GM18498 (cell line): ENCODE data around the gene BIVM.
A peak's percentile ranks its signal among the peaks of the same experiment; 100 is the strongest.

ENCODE experiments used
- ATAC-seq: cut with Tn5 transposase; IDR thresholded peaks from one replicate; pipeline ENCODE4 v1.9.1; 2021; ENCODE audit warnings: mild to moderate bottlenecking, moderate library complexity; ENCODE audit not compliant: unreplicated experiment

The BIVM gene

DNA sequence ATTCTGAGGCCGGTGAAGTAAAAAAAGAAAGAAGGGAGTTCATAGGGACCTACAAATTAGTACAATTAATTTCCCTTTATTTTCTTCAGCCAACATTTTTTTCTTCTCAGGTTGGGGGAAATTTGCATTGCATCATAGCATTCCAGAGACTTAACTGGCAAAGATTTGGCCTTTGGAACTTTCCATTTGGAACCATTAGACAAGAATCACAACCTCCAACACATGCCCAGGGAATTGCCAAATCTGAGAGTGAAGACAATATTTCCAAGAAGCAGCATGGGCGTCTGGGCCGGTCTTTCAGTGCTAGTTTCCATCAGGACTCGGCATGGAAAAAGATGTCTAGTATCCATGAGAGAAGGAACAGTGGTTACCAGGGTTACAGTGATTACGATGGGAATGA lies 40.5 kb downstream of the BIVM start:
- ATAC-seq = no peak

DNA sequence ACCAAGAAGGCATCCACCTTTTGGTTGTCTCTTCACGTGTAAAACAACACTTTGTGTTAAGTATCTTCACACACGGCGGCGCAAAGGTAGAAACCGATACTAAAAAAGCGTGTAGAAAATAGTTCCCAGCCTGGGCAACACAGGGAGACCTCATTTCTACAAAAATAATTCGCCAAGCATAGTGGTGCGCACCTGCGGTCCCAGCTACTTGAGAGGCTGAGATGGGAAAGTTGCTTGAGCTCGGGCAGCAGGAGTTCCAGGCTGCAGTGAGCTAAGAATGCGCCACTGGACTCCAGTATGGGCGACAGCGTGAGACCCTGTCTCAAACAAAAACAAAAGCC lies 46.3 kb downstream of the BIVM start:
- ATAC-seq = peak; percentile 28

DNA sequence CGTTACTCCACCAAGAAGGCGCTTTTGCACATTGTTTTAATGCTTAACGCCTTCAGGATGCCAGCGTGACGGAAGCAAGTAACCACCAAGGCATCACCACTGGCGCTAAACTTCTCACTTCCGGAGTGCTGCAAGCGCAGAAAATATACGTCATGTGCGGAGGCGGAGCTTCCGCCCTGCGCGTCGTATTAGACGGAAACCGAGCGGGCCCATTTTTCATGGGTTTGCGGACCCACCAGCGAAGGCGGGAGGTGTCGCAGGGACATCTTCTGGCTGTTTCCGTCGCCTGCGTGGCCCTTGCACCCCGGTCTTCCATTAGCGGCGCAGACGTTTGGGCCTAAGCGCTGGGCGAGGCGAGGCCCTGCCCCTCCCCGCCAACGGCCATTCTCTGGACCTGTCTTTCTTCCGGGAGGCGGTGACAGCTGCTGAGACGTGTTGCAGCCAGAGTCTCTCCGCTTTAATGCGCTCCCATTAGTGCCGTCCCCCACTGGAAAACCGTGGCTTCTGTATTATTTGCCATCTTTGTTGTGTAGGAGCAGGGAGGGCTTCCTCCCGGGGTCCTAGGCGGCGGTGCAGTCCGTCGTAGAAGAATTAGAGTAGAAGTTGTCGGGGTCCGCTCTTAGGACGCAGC lies 46.8 kb downstream of the BIVM start, which contains the start of gene ERCC5:
TSS of gene ERCC5 (plus strand) at position 403 of the 631 bp plus-strand sequence. CDS start 235 bp downstream, outside the sequence.
- peak; percentile 83 for ATAC-seq

DNA sequence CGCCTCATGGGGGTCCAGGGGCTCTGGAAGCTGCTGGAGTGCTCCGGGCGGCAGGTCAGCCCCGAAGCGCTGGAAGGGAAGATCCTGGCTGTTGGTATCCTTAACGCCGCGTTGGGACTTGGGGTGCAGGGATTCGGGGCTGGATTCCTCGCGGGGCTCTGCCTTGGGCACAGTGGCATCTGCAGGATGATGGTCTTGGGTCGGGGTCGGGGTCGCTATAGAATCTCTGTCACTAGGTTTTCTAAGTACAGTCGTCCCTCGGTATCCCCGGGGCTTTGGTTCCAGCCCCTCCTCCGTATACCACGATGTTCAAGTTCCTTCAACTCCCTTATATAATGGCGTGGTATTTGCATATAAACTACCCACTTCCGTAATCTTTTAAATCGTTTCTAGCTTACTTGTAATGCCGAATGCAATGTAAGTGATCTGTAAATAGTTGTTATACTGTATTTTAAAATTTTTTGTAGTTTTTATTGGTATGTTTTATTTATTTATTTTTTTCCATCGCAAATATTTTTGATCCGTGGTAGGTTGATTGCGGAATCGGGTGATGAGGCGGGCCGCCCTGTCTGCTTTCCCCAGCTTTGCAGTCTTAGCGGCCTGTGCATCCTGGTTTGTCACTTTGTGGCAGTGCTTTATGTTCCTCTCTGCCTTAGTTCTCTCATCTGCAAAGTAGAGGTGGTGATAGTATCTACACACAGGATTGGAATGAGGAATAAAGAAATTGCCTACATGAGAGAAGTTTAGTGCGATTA lies 47.5 kb downstream of the BIVM start:
- ATAC-seq = peak; percentile 45

DNA sequence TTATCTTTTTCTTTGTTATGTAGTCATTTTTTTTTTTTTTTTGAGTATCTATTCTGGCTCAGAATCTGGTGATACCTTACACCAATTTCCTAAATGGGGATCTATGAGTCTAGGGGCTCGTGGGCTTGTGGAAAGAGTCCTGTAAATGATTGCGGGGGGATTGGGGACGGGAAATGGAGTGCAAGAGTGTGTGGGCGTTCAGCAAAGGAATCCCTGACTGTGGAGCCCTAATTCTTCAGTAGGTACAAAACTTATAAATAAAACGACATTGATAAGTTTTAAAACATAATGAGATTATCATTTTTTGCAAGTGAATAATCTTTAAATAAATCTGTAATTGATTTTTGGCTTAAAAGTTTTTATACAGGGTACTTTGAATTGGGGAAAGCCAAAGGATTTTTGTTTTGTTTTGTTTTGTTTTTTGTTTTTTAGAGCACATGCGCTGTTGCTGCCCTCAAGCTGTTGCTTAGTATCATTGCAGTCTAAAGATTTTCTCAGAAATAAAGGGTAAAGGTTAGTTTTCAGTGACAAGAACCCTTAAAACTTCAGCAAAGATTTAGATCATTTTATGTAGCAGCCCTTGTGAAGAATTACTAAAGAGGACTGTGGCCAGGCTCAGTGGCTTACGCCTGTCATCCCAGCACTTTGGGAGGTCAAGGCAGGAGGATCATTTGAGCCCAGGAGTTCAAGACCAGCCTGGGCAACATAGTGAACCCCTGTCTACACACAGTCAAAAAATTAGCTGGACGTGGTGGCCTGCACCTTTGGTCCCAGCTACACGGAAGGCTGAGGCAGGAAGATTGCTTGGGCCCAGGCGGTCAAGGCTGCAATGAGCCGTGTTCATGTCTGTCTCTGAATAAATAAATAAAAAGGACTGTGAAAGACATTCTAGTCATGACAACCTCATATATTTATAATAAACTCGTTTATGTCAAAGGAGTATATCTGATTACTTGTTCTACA lies 48.6 kb downstream of the BIVM start:
- no peak for ATAC-seq

DNA sequence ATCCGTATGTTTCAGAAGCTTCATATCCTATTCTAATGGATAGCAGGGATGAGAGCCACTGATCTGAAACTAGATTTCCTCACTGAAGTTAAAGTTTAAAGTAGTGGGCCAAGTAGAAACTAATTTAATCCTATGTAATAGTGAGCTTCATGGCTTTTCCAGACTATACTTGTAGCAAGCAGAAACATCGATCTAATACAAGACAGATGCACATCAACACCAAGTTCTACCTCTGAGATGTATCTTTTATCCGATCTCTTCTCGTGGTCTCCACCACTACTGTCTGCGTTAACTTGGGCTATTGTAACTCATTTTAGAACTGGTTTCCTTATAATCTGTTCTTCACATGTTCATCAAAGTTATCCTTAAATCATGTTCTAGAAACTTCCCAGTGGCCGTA lies 50.0 kb downstream of the BIVM start:
- ATAC-seq = no peak

DNA sequence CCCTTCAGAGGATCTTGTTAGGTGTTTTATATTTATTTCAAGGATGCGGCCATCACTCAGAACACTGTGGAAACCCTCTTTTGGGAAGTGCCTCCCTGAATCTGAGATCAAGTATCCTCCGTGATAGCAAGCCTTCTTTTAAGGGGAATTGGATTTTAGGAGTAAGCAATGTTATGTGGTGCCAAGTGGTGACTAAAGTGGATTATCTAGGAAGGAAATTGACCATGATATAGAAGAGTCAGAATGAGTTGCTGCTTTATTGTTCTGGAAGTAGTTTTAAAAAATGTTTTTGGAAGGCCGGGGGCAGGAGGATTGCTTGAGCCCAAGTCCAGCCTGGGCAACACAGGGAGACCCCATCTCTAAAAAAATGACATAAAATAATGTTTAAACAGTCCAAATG lies 53.6 kb downstream of the BIVM start:
- no peak for ATAC-seq

DNA sequence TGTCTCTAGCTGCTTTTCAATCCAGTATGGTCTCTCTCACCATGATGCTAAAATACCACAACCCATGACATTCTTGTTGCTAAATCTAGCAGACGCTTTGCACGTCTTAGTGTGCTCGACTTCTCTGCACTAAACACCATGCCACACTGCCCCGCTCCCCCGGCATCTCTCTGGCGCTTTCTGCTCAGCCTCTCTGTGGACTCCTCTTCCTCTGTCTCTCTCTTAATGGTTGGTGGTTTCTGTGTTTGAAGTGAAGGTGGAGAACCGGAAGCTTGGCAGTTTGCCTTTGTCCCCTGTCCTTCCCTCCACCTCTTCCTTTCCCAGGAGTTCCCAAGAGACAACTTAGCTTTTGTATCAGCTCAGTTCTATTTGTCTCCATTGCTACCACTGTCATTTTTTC lies 55.8 kb downstream of the BIVM start:
- peak; percentile 72 for ATAC-seq

DNA sequence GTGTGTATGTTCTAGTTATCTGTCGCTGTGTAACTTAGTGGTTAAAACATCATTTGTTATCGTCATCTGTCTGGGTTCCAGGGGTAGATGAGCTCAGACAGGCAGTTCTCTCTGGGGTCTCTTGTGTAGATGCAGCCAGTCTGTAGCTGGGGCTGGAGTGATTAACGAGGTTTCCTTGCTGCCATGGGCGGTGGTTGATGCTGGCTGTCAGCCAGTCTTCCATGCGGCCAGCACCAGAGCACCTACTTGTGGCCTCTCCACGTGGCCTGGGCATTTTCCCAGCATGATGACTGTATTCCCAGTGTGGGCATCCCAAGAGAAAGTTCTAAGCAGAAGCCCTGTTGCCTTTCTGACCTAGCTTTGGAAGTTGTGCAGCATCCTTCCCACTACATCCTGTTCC lies 57.6 kb downstream of the BIVM start:
- no peak for ATAC-seq

DNA sequence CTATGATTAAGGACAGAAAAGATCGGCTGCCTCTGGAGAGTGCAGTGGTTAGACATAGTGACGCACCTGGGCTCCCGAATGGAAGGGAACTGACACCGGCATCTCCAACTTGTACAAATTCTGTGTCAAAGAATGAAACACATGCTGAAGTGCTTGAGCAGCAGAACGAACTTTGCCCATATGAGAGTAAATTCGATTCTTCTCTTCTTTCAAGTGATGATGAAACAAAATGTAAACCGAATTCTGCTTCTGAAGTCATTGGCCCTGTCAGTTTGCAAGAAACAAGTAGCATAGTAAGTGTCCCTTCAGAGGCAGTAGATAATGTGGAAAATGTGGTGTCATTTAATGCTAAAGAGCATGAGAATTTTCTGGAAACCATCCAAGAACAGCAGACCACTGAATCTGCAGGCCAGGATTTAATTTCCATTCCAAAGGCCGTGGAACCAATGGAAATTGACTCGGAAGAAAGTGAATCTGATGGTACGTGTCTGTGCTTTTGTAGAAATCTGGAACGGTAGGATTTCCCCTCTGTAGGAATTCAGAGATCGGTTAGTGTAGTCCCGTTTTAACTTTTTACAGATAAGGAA lies 63.8 kb downstream of the BIVM start:
- ATAC-seq = no peak

DNA sequence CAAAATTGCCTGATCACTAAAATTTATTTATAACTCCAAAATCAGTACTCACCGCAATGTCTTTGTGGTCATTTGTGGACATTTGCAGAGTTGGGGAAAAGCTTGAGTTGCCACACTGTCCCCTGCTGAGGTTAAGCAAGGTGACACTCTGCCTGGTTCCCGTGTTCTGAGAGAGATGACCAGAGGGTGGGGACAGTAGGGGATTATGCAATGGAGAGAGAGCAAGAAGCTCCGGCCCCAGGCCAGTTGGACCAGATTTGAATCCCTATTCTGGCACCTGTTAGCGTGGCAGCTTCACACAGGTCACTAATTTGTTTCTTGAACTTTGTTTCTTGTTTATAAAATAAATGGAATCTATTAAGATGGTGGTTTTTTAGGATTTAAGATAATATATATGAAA lies 64.7 kb downstream of the BIVM start:
- ATAC-seq = no peak

DNA sequence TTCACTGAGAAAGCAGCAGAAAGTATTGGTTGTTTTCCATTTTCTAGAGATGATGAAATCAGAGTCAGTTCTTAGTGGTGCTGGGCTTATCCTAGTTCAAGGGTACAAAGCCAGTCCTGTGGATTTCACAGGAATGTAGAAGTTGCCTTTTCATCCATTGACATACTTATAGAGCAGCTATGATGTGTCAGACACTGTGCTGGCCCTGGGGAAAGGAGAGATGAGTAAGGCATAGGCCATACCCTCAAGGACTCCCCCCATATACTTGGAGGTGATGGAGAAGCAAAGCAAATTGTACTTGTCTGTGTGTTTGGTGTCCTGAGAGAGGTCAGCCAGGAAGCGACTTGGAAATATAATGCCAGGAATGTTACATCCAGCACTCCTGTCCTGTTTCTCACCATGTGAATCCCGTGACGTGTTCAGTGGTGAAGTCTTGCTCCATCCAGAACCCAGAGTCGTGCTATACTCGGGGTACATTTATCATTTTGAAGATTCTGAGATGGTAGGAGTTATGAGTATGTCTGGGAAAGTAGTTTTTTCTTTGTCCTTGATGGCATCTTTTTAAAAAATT lies 69.5 kb downstream of the BIVM start:
- no peak for ATAC-seq

DNA sequence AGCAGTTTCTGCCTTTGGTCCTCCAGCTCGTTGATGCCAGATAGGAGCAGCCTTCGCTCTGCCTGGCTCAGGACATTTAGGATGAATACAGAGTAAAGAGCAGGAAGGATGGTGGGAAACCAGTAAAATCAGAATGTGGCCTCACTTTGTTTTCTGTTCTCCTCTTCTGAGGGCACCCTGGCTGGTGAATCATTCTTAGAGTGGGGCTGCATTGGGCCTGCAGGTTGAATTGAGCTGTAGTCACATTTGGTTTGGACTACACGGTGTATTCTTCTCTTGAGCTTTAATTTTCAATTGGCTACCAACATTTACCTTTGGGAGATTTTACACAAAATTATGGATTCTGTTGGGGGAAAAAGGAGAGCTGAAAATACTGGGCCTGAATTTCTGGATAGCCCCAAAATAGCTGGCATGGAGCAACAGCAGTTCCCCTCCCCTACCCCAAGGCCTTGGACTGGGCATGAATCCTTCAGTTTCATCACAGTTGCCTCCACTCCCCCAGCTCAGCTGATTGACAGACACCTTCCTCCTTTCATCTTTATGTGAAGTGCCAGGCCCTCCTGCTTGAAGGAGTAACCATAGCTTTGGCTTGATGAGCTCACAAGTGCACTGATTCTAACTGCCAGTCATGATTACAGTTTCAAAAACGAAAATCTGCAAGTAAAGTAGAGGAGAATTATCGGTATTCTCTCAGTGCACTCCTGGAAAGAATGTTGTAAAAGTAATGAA lies 71.2 kb downstream of the BIVM start:
- peak; percentile 33 for ATAC-seq

DNA sequence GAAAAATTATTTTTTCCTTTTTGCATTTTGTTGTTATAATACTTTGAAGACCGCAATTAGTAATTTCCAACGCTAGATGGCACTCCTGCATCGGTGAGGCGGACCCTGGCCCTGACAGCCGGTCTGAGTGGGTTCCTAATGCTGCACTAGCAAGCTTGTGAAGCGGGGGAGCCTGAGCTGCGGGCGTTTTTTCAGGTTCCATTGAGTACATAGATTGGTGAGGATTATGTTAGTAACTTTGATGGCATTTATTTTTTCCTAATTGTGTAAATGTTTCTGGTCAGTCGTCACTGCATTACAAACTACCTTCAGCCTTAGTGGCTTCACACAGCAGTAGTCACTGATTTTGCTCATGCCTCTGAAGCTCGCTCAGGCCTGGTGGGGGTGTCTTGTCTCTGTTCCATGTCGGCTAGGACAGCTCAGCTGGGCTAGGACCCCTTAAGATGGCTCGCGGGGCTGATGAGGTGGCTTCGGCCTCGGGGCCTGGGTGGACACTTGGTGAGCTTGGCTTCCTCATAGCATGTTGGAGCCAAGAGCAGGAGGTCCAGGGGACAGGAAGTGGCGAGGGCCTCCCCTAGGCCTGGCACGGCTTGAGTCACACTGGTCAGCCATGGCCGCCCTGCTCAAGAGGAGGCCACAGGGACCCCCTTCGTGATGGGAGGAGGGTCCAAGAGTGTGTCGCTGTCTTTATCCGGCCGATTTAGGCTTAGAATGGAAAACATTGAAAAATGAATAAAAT lies 71.9 kb downstream of the BIVM start:
- ATAC-seq = peak; percentile 84

DNA sequence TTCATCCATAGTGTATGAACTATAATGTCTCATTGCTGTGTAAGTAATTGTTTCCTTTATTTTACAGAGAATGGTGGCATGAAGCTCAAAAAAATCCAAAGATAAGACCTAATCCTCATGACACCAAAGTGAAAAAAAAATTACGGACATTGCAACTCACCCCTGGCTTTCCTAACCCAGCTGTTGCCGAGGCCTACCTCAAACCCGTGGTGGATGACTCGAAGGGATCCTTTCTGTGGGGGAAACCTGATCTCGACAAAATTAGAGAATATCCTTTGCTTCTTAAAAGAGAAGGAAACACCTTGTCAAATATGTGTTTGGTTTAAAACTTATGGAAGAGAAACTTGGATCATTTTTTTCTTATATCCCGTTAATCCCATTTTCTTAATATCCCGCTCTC lies 73.2 kb downstream of the BIVM start:
- no peak for ATAC-seq

DNA sequence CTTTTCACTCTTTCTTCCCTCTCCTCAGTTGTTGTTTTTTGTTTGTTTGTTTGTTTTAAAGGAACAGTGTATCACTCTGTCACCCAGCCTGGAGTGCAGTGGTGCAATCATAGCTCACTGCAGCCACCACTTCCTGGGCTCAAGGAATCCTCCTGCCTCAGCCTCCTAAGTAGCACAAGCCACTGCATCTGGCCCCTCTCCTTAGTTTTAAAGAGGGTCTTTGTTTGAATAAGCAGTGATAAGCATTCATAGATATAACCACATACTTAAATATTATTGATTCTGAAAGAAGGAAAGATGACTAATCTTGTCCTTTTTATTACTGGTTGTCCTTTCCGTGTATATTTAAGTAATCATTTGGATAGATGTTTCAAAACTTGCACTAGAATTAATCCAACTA lies 73.6 kb downstream of the BIVM start:
- ATAC-seq = no peak

DNA sequence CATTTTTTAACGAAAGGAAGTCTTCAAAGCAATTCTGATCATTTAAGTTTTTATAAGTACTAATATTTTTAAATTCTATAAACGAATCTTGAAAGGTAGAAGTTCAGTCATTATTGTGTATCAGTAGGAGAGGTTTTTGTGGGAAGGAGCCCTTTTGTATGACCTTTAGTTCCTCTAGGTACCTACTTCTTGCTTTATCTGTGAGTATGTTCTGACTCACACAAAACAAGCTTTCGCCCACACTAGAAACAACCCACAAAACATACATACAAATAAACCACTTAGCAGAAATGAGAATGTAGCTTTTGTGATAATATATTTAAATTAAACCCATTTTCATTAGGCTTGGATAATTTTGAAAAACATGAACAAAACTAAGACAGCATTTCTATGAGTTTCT lies 74.7 kb downstream of the BIVM start:
- no peak for ATAC-seq

DNA sequence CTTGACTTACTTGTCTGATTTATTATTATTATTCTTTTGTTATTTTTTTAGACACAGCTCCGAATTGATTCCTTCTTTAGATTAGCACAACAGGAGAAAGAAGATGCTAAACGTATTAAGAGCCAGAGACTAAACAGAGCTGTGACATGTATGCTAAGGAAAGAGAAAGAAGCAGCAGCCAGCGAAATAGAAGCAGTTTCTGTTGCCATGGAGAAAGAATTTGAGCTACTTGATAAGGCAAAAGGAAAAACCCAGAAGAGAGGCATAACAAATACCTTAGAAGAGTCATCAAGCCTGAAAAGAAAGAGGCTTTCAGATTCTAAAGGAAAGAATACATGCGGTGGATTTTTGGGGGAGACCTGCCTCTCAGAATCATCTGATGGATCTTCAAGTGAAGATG lies 76.3 kb downstream of the BIVM start:
- no peak for ATAC-seq

DNA sequence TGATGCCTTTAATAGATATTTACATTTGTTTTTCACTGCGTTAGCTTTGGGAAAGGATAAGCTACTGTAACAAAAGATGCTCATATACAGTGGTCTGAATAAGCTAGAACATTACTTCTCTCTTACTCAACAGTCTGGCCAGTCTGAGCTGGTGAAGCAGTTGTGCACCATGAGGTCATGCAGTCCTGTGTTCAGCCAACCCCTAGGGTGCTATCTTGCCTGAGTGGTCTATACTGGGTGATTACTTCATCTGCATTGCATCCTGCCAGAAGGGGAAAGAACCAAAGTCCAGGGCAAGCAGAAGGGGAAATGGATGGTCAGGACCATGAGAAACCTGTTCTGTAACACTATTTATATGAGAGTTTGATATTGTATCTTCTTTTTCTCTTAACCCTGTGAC lies 78.4 kb downstream of the BIVM start:
- no peak for ATAC-seq

DNA sequence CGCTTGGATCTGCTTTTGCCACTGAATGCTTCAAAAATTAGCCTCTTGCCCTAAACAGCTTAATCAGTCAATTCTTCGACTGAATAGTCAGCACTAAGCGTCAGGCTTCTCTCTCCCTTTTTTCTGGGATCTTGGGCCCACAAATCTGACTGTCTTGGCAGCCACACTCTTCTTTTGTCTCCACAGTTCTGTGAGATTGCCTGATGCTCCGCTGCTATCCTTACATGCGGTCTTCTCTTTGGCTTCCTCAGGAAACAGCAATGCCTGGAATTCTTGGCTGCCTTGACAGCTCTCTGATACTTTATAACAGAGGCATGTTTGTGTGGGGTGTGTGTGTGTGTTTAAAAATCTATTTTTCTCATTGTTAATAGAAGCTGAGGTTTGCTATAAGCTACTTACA lies 79.6 kb downstream of the BIVM start:
- no peak for ATAC-seq
